GM21360 (cell line): ENCODE data around the gene WNT10A.
A peak's percentile ranks its signal among the peaks of the same experiment; 100 is the strongest.

Experiments used
- ATAC-seq: cut with Tn5 transposase; IDR thresholded peaks from one replicate; pipeline ENCODE4 v1.9.1; 2021; ENCODE audit warnings: mild to moderate bottlenecking, moderate library complexity; ENCODE audit not compliant: unreplicated experiment

Gene WNT10A

DNA sequence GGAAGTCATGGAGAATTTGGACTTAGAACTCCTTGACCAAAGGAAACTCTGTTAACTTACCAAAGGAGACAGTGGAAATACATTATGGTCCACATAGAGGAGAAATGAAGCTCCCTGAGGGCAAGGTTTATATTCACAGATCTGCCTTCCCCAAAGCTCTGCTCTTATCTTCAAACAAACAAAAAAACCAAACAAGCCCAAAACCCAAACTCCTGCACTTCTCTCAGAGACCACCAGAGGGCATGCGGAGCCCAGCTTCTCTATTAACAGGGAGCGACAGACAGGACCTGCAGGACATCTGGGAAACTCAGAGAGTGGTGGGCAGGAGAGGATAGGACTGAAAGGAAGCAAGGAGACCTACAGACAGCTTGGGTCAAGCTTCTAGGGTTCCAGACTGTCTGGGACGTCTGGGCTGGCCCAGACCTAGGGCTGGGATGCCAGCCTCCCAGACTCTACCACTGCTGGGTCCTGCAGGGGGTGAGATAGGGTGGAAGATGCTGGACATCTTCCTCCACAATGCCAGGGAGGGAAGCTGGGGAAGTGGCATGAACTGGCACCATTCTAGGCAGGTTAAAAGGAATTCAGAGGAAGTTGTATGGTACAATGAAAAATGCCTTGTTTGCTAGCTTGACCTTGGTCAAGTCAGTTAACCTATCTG, 4.0 kb upstream of the WNT10A start:
- ATAC-seq = no peak

DNA sequence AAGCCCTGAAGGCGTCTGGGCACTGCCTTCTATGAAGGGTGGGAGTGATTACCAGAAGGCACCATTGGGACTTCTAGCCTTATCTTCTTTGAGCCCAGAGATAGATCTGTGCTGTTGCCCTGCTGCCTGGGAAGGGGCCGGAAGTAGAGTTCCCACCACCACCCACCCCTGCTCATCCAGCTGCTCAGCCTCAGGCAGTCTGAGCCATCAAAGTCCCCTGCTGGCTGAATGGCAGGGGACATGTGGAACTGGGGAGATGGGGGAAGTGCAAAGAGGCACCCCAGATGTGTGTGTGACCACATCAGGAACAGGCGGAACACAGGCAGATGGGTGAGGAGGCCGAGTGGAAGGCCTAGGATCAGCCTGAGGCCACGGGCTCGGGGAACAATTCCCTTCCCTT, 3.3 kb upstream of the WNT10A start:
- no peak for ATAC-seq

DNA sequence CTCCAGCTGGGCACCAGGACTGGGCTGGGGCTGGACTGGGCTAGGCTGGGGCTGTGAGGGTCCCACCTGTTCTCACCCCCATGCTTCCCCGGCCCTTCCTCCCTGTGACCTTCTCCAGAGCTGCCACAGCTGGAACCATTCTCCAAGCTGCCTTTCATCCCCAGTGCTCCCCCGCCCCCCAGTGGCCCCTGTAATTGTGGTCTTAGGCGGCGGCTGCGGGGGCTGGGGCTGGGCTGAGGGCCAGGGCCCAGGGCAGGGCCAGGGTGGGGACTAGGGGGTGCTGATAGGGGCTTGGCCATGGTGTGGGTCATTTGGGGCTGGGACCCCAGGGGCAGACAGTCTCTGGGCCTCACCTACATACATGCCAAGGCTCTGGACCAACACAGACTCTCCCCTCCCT, 2.8 kb upstream of the WNT10A start:
- ATAC-seq = no peak

DNA sequence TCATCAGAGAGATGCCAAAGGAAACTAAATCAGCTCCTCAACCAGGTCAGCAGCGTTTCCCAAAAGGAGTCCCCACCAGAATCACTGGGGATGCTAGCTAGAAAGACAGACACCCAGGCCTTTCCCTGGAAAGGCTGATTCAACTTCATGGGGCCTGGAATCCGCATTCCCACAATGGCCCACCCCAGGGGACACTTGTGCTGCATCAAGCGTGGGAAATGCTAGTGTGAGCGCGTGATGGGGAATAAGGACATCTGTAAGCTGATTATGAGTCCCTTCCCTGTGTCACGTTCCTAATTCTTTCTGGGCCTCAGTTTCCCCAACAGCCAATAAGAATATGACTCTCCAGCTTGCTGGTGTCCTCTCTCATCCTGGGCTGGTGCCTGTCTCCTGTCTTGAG, 2.2 kb upstream of the WNT10A start:
- no peak for ATAC-seq

DNA sequence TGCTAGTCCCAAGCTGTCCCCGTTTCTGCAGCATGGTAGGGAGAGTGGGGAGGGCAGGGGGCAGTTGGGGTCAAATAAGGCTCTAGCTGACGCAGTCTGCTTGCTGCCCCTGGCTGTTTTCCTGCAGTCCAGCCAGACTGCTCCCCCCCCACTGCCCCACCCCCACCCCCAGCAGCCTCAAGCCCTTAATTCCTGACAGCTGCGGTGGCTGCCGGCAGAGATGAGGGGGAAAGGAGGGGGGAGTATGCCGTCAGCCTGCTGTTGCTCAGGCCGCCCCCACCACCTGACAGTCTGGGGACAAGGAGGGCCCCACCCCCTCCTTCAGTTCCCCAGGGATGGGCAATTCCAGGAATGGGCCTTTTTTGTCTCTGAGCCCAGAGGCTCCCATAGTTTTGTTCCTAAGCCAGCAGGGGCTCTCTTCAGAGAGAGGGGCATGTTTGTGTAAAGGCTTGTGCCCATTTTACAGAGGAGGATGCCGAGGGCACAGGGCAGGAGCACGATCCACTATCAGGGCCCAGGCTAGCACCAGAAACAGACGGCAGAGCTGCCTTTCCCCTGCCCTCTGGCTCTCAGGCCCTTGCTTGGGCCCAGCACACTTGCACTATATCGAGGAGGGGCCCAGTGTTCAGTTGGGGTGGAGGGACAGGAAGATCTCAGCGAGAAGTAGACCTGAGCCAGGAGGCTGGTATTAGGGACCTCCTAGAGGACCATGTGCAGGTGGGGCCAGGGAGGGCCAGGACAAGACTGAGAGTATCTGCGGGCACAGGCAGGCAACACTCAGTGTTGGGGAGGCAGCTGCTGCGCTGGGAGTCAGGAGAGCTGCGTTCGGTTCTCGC, 1.5 kb upstream of the WNT10A start:
- ATAC-seq = no peak

DNA sequence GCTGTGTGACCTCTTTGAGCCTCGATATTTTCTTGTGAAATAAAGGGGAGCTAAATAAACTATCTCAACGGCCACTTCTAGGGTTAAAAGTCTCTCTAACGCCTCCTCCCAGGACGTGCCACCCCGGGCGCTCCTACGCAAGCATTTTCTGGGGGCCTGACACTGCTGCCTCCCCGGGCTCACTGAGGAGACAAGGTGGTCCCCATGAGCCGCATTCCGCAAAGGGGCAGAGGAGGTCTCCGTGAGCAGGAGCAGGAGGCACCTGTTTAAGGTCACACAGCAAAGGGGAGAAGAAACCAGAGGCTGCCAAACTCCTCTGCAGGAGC, 913 bp upstream of the WNT10A start:
- peak; percentile 1 for ATAC-seq

DNA sequence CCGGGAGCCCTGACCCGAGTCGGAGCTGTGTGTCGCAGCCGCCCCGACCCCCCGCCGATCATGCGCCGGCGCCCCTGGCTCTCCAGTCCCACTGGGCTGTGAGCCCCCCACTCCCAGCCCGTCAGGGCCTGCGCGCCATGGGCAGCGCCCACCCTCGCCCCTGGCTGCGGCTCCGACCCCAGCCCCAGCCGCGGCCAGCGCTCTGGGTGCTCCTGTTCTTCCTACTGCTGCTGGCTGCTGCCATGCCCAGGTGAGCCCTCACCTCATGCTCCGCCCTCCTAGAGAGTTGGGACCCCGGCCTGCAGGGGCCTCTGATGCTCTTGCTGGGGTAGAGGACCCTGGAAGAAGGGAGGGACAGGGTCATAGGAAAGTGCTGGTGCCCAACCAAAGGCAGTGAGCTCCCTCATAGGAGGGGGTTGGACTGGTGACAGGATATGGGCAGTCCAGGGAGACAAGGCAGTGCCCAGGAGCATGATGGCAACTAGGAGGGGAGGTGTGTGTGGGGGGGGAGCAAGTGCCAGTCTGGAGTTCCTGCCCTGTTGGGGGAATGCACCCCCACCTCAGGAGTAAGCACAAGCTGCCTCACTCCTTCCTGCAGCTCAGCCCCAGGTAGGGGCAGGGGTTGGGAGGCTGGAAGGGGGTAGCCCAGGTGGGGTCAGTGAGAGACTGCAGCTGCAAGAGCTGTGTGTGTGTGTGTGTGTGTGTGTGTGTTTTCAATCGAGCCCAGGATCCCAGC, 375 bp downstream of the WNT10A start:
- ATAC-seq = no peak

DNA sequence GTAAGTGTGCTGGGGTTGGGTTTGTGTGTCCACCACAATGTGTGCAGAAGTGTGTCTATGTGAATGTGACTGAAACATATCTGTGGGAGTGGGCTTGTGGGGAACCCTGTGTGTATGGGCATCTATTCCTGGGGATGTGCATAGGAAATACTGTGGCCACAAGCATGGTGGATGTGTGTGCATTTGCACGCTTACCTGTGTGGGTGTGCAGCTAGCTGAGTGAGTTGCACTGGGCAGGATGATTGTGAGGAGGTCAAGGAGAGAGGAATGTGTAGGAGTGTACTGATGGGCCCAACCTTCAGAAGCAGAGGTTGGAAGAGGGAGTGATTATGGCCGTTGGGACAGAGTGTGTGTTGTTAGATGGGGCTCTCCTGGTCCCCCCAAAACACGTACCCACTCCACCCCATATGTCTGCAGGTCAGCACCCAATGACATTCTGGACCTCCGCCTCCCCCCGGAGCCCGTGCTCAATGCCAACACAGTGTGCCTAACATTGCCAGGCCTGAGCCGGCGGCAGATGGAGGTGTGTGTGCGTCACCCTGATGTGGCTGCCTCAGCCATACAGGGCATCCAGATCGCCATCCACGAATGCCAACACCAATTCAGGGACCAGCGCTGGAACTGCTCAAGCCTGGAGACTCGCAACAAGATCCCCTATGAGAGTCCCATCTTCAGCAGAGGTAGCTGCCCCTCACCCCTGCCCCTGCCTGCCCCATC, 1.2 kb downstream of the WNT10A start:
- ATAC-seq = no peak

DNA sequence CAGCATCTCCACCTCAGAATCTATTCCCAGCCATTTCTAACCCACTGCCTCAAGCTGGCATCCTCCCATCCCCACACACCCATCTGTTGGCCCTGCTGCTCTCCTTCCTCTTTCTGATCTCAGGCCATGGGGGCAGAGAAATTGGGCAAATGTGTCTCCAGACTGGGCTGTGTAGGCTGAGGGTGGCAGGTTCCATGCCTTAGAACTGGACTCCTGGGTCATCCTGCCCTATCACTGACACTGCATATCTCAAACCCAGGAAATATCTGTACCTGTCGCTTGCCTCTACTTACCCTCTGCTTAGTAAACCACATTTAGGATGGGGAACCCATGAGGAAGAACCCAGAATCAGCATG, 1.8 kb downstream of the WNT10A start:
- no peak for ATAC-seq

DNA sequence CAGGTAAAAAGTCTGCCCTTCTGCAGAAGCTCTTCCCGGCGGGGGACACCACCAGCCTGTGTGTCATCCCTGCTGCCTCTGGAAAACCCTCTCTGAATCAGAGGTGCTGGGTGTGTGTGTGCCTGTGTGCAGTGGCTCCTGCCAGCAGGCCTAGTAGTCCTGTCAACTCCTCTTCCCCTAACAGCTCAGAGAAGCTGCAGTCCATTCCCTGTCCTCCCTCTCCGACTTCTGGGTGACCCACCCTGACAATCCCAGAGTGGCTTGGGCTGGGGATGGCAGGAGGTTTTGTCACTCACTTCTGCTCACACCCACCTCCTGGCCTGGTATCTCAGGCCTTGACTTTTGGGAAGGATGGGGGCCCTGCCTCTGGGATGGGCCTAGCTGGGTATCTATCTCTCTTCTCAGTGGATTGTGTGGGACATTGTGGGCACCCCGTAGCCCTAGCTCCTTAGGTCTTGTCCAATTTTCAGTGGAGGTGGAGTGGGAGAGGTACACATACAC, 2.3 kb downstream of the WNT10A start:
- ATAC-seq = no peak

DNA sequence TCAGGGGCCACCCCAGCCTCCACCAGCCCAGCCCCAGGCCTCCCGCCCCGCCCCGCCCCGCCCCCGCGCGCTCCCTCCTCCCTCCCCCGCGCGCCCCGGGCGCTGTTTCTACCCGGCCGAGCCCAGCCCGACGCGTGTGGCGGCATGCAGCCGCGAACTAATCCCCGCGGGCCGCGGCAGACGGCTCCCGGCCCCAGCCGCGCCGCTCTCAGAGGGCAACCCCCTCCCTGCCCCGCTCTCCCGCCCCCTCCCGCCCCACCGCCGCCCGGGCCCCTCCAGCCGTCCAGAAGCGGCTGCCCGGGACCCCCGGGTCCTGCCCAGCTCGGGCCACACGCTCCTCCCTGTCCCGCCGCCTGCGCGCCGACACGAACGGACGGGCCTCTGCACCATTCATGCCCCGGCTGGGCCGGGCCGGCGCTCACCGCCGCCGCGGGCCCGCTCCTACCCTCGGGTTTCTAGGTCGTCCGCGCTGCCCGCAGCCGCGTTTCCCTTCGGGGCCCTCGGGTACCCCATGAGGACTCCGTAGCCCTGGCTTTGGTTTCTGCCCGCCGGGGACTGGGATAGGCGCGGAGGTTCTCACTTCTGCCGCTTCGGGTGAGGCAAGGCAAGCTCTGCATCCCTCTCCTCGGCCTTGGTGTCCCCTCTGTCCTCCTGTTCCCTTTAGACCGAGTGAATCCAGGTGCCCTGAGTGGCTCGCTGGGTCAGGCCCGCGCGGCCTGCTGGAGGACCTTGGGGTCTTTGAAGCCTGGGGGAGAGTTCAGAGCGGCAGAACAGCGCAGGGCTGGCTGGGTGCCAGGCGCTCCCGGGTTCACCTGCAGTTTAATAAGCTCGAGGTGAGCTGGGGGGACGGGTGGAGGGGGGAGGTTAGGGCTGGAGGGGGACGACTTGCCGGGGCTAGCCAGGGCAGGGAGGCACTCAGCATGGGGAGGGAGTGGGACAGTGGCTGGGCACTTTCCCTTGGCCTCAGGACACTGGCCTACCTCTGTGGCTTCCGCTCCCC, 3.1 kb downstream of the WNT10A start:
- ATAC-seq = no peak

DNA sequence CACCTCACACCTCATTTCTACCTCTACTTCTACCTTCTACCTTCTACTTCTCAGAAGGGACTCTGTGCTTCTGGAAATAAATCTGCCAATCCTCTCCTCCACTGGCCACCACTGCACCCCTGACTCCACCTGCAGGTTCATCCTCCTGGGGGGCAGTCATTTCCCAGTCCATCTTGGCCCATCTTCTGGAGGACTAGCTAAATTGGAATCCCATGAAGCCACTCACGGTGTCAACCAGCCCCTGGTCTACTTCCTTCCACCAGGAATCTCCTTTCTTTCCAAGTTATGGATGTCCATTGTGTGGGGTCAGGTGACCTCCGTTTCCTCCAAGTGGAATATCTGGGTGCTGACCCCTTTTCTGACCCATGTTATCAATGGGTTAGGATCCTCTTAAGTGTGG, 3.9 kb downstream of the WNT10A start:
- ATAC-seq = no peak

DNA sequence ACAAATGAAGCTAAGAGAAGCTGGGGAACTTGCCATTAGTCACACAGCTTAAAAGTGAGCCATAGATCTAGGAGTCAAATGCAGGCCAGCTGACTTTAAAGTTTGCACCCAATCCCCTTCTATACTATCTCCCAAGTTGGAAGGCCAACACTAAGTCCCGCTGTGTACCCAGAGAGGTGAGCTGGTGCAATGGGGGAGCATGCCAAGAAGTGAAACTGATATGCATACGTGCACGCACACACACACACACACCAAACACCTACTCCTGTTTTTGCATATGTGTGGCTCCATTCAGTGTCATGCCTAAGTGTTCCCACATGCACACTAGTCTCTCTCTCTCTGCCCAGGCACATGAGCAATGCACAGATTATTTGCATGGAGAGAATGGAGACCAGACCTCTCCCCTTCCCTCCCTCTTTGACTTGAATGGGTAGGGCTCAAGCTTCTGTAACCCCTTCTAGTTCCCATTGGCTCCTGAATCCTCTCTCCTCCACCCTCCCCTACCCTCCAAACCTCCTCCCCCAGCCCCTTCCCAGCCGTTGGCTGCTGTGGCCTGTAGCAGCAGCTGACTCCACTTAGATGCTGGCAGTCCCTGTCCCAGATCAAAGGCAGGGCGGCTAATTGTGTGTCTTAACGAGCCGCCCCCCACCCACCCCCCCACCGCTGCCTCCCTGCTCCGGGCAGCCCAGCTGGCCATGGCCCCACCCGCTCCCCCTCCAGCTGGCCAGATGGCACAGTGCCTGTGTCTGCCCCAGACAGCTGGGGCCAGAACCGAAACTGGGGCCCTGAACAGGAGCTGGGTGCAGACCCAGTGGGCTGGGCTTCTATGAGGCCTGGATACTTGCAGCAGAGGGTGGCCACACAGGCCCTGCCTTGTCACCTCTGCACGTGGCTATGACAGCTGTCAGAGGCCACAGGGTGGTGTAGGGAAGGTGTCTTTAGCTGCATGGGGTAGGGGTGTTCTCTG, 5.6 kb downstream of the WNT10A start:
- ATAC-seq = peak; percentile 62

DNA sequence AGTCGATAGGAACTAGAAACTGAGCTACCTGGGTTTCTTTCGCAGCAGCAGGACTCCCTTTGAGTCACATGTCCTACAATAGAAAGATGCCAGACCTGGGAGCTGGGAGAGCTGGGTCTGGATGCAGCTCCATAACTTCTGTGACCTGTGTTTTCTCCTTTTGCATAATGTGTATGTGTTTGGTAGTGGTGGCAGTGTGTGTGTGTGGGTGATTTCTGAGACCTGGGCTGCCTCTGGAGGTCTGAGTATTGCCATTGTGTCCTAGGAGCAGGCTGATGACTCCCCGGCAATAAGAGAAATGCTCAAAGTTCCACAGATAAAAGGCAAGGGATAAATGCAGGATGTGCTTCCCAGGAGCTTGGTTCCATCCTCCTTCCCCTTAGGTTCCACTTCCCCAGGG, 6.4 kb downstream of the WNT10A start:
- ATAC-seq = no peak

DNA sequence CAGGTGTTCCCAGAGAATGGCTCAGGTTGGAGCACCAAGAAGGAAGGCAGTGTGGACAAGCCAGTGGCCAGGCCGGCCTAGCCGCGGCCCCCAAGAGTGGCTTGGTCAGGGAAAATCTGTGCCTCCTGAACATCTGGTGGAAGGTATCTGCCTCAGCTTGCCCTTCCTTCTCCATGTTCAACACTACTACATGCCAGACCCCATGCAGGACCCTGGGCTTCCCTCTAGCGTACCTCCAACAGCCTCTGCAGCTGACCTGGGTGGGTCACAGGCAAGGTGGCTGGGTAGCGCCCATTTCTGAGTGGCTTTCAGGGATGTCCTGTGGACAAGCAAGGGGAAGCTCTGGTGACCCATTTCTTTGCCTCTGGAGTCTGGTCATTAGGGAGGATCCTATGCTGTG, 7.7 kb downstream of the WNT10A start:
- ATAC-seq = no peak

DNA sequence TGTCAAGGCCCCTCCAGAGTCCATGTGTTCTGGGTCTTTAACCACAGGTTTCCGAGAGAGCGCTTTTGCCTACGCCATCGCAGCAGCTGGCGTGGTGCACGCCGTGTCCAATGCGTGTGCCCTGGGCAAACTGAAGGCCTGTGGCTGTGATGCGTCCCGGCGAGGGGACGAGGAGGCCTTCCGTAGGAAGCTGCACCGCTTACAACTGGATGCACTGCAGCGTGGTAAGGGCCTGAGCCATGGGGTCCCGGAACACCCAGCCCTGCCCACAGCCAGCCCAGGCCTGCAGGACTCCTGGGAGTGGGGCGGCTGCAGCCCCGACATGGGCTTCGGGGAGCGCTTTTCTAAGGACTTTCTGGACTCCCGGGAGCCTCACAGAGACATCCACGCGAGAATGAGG, 9.3 kb downstream of the WNT10A start:
- no peak for ATAC-seq

DNA sequence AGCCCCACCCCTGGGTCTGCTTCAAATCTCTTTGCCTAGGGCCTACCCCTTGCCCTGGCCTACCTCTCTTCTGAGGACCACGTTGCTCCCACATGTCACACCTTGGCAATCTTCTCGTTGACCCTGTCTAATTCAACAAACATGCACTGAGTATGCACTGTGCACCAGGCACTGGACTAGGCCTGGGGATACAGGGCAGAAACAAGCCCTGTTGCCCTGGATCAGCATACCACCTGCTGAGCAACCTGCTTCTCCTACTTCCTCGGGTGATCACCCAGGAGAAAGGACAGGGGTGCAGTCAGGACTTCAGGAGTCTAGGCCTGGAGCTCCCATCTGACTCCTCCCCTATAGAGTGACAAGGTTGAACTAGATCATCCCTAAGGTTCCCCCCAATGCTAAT, 9.7 kb downstream of the WNT10A start:
- no peak for ATAC-seq

DNA sequence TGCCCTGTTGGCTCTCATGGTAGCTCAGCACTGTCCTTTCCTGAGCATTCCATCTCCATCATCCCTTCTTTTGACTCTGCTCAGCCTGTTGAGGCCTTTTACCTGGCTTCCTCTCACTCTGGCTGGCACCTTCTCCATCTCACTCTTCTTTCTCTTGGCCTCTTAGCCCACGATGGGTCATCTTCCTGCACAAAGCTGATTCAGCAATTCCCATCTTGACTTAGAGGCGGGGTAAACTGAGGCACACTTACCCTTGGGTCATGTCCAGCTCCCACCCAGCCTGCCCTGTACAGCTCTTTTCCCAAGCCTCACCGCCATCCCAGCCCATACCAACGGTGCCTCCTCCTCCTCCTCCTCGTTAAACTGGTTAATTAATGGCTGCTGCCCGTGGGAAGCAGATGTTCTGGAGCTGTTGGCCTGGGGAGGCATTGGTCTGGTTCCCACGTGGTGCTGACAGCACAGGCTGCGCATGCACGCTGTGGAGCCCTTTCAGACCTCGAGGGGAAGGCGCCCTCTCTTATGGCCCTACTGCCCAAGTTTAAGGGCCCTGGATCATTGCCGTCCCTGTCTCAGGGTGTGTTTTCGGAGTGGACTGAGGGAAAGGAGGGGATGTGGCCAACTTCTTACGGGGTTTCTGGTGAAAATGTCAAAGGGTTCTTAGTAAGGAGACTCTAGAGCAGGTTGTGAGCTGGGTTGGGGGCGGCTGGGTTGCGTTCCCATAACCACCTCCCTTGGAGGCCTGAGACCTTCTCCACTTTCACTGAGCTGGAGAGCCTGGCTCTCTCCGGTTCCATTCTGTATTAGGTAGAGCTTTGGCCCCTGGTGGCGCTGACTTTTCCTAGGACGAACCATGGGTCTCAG, 10.9 kb downstream of the WNT10A start:
- ATAC-seq = no peak
